Esophagus squamous epithelium (tissue), 4 donors: Measurements from ENCODE around the gene RASA3.

ENCODE experiments used
- POLR2A ChIP-seq, 4 donors: fragments of 450-650 bp; IDR thresholded peaks; one replicate each; pipeline ENCODE4 v1.6.1; 2017; ENCODE audit warnings: antibody characterized with exemption in 4 of 4, mild to moderate bottlenecking in 4 of 4, moderate library complexity in 3 of 4
- TF ChIP-seq, protein P1 (sequence below), 6 experiments: fragments of 450-650 bp in 4 of 6; fragments of 200-600 bp in 2 of 6; sonication (generic) in 2 of 6; IDR thresholded peaks; one replicate each; pipeline ENCODE4 v1.5.1; 2016 to 2019; ENCODE audit warnings: antibody characterized with exemption in 6 of 6, mild to moderate bottlenecking in 4 of 6, moderate library complexity in 4 of 6

DNA sequence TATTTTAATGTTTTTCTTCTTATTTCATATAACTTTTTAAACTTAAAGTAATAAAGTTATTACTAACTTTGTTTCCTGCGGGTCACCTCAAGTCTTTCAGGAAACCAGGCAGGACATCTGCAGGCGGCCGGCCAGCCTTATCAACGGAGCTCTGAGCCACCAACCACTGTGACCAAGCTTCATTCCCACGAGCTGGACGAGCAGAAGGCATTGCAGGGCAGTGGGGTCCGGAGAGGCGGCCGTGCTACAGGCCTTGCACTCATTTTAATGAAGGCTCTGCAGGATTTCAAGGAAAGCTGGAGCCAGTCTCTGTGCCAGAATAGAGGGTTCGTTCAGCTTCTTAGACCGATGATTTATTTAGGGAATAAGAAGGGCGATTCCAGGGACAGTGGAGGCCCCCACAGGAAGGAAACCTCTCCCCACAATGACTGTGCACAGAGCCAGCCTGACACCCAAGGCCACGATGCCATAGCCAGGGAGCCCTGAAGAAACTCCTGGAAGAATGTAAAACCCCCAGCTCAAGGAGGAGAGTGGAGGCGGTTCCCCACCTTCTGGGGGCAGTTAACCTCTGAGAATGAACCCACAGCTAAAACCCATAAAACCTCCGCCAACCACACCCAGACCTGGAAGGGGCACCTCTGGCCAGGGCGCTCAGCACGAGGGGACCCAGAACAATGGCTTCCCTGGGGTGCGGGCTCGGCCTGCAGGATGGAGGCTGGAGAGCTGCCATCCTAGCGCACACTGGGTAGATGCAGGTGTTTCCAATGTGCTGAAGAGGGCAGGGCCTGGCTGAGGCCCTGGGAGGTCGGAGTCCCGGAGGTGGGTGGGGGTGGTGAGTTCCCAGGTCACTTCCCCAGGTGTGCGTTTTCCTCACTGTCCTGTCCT is 75.0 kb downstream of the RASA3 start:
- TF ChIP-seq, protein P1, sequence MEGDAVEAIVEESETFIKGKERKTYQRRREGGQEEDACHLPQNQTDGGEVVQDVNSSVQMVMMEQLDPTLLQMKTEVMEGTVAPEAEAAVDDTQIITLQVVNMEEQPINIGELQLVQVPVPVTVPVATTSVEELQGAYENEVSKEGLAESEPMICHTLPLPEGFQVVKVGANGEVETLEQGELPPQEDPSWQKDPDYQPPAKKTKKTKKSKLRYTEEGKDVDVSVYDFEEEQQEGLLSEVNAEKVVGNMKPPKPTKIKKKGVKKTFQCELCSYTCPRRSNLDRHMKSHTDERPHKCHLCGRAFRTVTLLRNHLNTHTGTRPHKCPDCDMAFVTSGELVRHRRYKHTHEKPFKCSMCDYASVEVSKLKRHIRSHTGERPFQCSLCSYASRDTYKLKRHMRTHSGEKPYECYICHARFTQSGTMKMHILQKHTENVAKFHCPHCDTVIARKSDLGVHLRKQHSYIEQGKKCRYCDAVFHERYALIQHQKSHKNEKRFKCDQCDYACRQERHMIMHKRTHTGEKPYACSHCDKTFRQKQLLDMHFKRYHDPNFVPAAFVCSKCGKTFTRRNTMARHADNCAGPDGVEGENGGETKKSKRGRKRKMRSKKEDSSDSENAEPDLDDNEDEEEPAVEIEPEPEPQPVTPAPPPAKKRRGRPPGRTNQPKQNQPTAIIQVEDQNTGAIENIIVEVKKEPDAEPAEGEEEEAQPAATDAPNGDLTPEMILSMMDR (IDR thresholded peaks at IDR 0.05) = no peak
- TF ChIP-seq POLR2A (IDR thresholded peaks at IDR 0.05) = no peak
